HepG2 (cell line): ENCODE data around the gene RUNX2.

Experiments
- CEBPB ChIP-seq: IDR thresholded peaks from 2 replicates; pipeline ENCODE4 v1.6.1; 2011; ENCODE audit warnings: low read depth, low read length, improper control_type of control experiment, borderline replicate concordance
- KAT7 ChIP-seq: IDR thresholded peaks from 2 replicates; pipeline ENCODE4 v1.6.1; 2018; ENCODE audit warnings: borderline replicate concordance, missing compliant biosample characterization
- MTA1 ChIP-seq: sonication (generic); formaldehyde crosslinking; IDR thresholded peaks from 2 replicates; pipeline ENCODE4 v1.4.0; 2020; ENCODE audit warnings: missing genetic modification reagents, mild to moderate bottlenecking, borderline replicate concordance
- PHF21A ChIP-seq: sonication (generic); formaldehyde crosslinking; IDR thresholded peaks from 2 replicates; pipeline ENCODE4 v1.5.0; 2020; ENCODE audit warnings: mild to moderate bottlenecking, missing genetic modification reagents
- RNF2 ChIP-seq: fragments of 450-650 bp; conservative IDR thresholded peaks from 2 replicates; pipeline ENCODE4 v1.6.1; 2016; ENCODE audit warnings: low read depth
- SRSF1 ChIP-seq: fragments of 200-400 bp; formaldehyde crosslinking; optimal IDR thresholded peaks from 2 replicates; pipeline ENCODE3; 2017; ENCODE audit warnings: mild to moderate bottlenecking, low read depth, low read length, moderate library complexity
- TBP ChIP-seq: sonication (generic); formaldehyde crosslinking; IDR thresholded peaks from 2 replicates; pipeline ENCODE4 v1.5.0; 2020; ENCODE audit warnings: missing genetic modification reagents
- ZFYVE20 ChIP-seq: sonication (generic); formaldehyde crosslinking; IDR thresholded peaks from 2 replicates; pipeline ENCODE4 v1.8.0; 2023; ENCODE audit warnings: low read depth, mild to moderate bottlenecking, moderate library complexity, missing genetic modification reagents, borderline replicate concordance
- ZNF136 ChIP-seq: sonication (generic); formaldehyde crosslinking; IDR thresholded peaks from 2 replicates; pipeline ENCODE4 v1.8.1; 2022; ENCODE audit warnings: low read depth, mild to moderate bottlenecking, moderate library complexity, missing genetic modification reagents
- ZNF556 ChIP-seq: sonication (generic); formaldehyde crosslinking; IDR thresholded peaks from 2 replicates; pipeline ENCODE4 v1.4.0; 2020; ENCODE audit warnings: mild to moderate bottlenecking, missing genetic modification reagents, borderline replicate concordance

DNA sequence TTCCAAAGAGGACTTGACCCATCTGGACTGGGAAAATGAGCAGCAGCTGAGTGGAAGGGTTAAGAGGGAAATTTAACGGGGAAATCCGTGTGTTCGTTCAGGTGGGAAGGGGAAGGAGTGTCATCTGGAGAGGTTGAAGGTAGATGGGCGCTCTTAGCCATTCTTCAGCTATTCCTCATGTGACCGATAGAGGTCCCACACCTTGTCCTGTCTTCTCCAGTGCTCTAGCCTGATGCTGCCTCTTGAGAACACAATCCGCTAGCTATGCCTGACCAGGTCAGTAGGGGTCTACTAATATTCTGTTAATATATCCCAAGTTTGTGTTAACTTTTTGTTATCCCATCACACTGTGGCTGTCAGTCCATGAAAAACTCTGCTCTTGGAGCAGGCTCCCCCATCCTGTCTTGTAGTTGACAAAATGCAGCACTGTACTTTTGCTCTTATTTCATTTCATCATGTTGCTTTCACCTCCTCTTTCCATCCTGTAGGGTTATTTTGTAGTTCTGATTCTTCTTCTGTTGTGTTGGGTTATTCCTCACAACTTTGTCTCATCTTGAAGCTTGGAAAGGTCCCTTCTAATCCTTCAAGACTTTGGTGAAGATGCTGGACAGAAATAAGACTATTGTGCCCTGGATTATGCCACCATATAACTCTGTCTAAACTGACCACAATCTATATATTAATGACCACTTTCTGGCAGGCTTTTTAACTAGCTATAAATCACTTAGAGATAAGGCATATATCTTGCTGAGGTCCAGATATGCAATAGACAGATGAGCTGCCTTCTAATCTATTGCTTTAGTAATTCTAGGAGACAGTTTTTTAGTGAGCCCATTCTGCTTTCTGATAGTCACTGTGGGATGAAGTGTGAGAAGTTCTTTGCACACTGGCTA is 173.0 kb downstream of the RUNX2 start:
- TF ChIP-seq KAT7 (CRISPR knock-in tag) (no peak), TBP (no peak), SRSF1 (no peak), ZFYVE20 (CRISPR knock-in tag) (no peak), RNF2 (no peak), ZNF136 (CRISPR knock-in tag) (no peak), CEBPB (no peak), PHF21A (no peak), MTA1 (CRISPR knock-in tag) (no peak), ZNF556 (no peak)
